CD4-positive, alpha-beta T cell treated with Interferon alpha-2 for 1 hour (primary cell): ENCODE results near the gene ABHD12.

Experiments
- DNase-seq, 2 donors: peaks; one replicate each; pipeline ENCODE4 v3.0.0-alpha.2; 2020 to 2022

ABHD12 gene

GRCh38 chr20:25380945-25381614, 9.6 kb downstream of the ABHD12 start:
- DNase-seq = no peak

DNA sequence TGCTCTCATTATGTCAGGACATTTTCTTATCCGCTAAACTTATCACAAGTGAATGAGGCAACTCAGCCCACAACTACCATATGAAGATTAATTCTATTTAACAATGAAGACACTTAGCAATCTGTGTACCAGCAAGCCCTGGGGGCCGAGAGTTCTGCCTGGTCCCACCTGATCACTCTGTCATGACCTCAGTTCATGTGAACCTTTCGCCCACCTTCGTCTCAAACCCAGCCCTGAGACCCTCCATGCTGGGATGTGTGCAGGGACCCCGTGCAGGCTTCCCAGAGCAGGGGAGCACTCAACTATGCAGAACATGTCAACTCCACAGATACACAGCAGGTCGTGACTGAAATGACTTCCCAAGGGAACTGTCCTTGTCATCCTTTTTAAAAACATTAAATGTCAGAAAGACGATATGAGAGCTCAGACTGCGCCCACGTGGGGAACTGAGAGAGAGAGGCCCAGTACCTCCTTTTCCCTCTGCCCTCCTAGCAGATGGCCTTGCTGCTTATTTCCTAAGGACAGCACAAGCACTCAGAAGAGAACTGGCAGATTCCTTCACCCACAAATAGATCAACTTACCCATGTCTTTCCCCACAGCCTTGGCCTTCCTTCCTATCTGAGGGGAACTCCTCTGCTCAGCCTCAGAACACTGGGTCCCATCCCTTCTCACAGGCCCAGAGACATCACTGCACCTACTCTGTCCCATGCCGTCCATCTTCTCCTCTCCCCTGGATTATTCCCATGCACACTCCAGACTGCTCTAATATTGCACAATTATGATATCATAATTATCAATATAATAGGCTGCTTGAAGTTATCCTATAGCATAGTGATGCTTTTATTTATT, 11.5 kb downstream of the ABHD12 start:
- no peak for DNase-seq

GRCh38 chr20:25378189-25378883, 12.3 kb downstream of the ABHD12 start:
- no peak for DNase-seq

DNA sequence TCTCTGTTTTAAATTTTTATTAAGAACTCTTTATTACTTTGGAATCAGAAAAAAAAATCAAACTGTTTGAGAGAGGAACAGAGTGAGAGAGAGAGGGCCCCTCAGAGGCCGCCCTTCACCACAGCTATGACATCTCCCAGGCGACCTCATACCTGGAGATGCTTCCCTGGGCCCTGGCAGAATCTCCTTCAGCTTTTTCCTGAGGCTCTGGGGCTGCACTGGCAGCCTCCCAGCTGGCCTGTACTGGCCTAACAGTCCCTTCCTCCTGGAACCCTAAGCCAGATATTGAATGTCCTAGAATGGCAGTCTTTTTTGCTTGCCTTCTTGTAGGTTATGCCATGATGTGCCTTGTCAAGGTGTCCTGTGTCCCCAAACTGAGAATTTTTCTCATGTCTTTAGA, 13.7 kb downstream of the ABHD12 start:
- no peak for DNase-seq

DNA sequence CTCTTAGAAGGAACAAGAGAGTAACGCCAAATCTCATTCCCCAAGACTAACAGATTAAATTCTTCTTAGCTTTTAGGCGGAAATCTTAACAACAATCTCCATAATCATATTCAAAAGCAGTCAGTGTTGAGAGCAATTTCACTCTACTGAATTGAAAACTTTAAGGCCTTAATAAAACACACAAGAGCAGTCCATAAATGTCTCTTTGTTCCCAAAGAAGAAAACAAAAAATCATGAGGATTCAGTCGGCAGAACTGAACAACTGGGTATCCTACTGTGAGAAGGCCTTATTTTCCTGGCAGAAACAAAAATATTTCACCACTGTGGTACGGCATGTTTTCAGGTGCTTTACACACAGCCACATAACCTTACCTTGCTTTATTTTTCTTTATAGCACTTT, 14.4 kb downstream of the ABHD12 start:
- no peak for DNase-seq

GRCh38 chr20:25374842-25375241, 15.8 kb downstream of the ABHD12 start:
- no peak for DNase-seq

GRCh38 chr20:25372584-25373336, 17.9 kb downstream of the ABHD12 start:
- DNase-seq = no peak

DNA sequence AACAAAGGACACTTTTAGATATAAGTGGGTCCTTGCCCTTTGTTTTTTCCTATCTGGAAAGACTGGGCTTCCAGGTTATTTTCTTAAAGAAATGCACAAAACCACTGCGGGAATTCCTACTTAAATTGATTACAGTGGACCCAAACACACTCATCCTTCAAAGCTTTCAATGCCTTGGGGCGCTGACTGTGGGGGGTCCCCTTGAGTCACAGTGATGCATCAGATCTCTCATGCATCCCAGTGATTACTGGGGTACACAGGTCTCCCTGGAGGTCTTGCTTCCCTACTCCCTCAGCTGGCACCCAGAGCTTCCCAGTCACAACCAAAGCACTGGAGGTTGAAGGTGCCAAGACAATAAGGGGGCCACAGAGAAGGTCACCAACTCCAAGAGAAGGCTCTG, 20.7 kb downstream of the ABHD12 start:
- DNase-seq = no peak

- DNase-seq = no peak
Measured at GRCh38 chr20:25369529-25369928, 21.1 kb downstream of the ABHD12 start.

- DNase-seq = no peak
Measured at GRCh38 chr20:25368976-25369375, 21.7 kb downstream of the ABHD12 start.

DNA sequence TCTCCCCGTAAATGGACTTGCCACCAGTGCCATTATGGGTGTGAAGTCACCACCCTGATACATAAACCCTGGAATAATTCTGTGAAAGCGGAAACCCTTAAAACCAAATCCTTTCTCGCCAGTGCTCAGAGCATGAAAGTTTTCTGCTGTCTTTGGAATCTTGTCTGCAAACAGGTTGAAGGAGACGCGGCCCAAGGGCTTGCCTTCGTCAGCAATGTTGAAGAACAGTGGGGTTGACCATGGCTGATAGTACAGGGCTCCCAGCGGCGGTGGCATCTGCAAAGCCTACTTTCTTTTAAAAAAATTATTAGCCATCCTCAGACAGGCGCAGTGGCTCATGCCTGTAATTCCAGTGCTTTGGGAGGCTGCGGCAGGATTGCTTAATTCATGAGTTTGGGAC, 22.1 kb downstream of the ABHD12 start:
- no peak for DNase-seq

DNA sequence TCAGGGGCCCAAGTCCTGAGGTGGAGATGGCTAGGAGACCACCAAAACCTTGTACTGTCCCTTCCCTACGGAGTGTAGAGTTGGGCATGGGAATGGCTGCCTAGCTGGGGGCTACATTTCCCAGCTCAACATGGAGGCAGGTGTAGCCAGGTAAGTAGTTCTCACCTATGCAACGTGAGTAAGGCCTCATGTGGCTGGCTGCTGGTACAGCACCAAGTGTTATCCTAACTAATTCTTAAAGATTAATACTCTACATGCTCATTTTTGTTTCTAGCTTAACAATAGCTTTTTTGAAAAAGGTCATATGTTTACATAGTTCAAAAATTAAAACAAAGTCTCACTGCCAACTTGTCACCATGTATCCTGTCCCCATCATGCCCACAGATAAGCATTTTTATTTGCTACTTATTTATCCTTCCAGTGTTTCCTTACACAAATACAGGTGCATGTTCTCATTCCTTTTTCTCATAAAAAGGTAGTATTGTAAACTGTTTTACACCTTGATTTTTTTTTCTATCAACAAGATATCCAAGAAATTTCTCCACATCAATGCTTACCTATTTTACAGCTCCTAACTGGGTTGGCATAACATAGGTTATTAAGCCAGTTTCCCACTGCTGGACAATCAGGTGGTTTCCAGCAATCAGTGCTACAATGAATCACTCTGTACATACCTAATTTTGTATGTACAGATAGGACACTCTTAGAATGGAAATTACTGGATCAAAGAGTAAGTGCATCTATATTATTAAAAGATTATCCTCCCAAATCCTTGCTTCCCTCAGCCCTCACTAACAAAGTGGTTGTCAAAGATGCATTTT, 25.5 kb downstream of the ABHD12 start:
- no peak for DNase-seq

GRCh38 chr20:25364180-25364788, 26.4 kb downstream of the ABHD12 start:
- DNase-seq = no peak

GRCh38 chr20:25361287-25361683, 29.4 kb downstream of the ABHD12 start:
- no peak for DNase-seq

DNA sequence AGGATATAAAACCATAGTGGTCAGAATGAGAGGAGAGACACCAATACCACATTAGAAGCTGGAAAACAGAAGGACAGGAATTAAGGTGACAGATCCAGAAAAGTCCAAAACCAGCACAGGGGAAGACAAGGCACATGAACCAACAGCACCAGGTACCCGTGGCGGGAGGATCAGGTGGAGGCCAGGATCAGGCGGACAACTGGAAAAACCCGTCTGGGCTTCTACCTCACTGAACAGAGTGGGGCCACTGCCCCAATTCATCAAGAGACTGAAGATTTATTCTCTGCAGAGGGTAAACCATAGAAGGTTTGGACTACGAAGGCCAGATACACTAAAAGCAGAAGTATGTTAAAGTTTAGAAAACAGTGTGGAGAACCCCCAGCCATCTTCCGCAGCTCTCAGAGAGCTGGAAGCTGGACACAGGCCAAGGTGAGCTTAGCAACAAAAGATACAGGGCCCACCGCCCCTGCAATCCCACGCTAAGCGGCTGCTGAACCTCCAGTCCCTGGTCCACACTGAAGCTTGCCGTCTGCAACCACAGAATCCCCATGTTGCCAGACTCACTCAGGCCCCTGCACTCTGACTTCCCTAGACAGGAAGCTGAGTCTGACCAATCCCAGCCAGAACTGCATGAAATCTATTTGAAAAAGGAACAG, 29.9 kb downstream of the ABHD12 start:
- DNase-seq = no peak

DNA sequence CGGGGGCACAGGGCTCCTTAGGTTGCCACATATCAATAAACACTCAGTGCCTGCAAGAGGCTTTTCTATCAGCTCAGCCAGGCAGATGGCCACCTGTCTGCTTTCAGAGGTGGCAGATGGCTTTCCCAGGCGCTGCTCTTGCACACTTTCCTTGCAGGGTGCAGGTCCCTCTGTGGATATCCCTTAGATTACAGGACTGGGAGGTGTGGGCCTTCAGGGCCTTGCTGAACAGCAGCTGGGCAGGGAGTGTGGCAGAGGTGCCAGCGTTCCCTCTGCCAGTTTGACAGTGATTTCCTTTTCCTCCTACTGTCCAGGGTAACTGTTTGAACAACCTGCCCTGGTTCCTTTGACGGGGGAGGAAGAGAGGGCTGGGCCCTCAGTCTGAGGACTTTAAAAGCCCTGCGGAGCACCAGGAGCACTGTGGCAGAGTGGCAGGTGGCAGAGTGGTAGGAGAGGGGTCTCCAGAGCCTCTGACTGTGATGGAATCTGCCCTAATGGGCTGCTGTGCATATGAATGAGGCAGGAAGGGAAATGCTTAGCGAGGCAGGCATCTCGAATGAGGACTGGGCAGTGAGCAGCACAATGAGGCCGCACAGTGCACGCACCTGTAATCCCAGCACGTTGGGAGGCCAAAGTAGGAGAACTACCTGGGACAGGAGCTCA, 34.2 kb downstream of the ABHD12 start:
- DNase-seq = no peak

DNA sequence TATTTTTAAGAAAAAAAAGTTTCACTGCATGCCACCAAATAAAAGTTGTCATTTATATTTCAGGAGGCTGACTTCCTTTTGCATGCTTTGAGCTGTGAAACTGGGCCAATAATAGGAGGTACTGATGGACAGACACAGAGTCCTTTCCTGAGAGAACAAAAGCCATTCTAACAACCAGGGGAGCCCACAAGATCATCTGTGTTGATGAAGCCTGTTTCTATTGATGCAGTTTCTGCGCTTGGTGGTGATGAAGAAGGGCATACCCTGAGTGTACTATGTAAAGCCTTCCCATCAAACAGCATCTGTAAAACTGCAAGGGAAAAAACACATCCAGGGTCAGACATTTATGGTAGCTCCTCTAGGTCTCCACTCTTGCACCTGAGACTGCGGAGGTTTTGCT, 34.8 kb downstream of the ABHD12 start:
- DNase-seq = no peak

DNA sequence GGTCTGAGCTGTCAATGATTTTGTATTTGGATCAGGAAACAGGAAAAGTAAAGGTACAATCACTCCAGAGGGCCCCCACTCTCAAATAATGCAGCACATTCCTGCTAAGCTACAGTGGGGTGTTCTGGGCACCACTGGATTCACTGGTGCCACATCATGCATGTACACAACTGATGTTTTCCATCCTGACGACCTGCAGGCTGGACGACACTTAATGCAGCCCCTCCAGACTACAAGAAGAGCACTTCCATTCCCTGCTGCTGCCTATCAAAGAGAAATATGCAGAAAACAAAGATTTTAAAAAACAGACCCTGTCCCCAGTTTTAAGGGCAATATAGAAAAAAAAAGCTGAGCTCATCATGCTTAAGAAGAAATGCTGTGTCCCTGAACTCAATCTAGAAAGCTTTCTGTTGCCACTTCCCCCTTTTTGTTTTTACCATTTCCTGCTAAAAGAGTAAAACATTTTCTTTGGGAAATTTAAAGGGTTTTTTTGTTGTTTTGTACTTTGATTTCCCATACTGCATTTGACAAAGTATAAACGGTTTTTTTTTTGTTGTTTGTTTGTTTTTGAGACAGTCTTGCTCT, 35.5 kb downstream of the ABHD12 start:
- no peak for DNase-seq

DNA sequence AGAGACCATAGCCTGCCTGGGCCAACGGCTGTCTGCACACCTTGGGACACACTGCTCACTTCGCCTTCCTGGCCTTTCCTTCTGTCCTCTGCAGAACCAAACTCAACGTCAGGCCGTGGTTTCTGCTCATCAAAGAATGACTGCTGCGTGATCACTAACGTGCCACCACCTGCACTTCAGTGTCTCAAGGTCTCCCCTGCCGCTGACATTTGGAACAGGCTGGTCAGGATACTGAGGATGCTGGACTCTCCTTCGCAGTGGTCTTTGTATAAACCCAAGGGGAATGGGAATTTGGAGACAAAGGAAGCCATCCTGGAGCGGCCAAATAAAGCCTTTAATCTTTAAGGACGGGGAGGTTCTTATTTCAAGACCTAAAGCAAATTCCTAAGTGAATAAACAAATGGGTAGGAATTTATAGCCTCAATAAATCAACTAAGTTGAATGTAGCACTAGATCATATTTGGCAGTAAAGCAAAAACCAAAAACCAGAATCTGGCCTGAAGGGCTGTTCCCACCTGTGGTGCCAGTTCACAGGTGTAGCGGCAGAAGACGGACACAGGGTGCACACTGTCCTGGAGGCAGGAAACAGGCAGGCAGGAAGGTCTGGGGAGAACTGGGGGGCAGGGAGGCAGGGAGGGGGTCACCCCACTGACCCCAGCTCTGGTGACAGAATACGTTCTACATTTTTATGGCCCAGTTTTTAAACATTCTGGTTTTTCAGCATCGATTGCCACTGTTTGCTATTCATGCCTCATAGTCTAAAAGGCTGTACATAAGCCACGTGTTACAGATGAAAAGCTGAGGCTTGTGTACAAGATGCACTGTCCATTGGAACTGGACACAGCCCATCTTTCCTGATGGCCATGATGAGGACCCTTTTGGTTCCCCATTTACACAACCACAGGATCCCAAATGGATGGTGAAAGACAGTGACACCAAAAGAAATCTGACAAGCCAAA, 36.6 kb downstream of the ABHD12 start:
- no peak for DNase-seq
